ENCODE results near the gene HUNK.

The HUNK gene

DNA sequence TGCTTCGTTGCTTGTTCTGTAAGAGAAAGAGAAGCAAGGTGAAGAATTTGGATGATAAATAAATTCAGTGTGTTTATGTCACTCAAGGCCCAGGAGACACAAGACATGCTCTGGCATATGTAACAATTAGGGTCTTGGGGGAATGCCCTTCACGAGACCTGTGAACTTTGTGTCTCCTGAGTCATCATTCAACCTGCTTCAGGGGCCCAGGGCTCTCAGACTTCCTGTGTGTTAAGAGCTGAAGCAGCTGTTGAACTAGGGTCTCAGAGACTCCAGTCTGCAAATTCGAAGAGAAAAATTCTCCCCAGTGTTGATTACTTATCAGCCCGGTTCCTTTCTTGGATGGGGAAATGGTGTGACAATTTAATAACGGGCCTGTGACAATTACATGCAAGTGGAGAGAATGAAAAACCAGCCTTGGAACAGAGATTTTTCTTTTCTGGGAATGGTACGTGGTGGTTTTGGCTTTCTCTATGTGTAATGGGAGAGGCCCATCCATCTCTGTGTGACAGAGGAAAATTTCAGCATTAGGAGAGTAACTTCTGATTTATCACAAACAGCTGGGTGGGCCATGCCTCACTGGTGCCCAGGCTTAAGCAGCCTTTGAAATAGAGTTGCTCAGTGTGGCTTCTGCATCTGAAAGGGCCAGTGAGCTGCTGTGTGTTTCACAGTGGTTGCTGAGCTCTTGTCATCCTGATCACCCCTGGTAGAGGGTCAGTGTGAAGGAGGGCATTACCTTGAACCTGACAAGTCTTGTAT is 22.4 kb downstream of the HUNK start:
- in situ Hi-C loops (cut with MboI; ENCODE audit: low sequenced_read_pairs) = no loop called here

- in situ Hi-C loops (cut with MboI; ENCODE audit: low sequenced_read_pairs) = no loop called here
These were observed 23.2 kb downstream of the HUNK start for GRCh38 chr21:31896019-31896418.

DNA sequence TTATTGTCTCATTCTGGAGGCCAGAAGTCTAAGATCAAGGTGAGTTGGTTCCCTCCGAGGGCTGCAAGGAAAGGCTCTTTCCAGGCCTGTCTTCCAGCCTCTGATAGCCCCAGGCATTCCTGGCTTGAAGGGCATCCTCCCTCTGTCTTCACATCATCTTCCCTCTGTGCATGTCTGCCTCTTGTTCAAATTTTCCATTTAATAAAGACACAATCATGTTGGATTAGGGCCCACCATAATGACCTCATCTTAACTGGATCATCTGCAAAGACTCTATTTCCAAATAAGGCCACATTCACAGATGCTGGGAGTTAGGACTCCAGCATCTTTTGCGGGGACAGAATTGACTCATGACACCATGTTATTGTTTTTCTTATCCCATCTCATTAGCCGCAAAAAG is 24.5 kb downstream of the HUNK start:
- in situ Hi-C loops (cut with MboI; ENCODE audit: low sequenced_read_pairs) = no loop called here

- in situ Hi-C loops (cut with MboI; ENCODE audit: low sequenced_read_pairs) = no loop called here
These were observed 26.3 kb downstream of the HUNK start for GRCh38 chr21:31898933-31899630.

DNA sequence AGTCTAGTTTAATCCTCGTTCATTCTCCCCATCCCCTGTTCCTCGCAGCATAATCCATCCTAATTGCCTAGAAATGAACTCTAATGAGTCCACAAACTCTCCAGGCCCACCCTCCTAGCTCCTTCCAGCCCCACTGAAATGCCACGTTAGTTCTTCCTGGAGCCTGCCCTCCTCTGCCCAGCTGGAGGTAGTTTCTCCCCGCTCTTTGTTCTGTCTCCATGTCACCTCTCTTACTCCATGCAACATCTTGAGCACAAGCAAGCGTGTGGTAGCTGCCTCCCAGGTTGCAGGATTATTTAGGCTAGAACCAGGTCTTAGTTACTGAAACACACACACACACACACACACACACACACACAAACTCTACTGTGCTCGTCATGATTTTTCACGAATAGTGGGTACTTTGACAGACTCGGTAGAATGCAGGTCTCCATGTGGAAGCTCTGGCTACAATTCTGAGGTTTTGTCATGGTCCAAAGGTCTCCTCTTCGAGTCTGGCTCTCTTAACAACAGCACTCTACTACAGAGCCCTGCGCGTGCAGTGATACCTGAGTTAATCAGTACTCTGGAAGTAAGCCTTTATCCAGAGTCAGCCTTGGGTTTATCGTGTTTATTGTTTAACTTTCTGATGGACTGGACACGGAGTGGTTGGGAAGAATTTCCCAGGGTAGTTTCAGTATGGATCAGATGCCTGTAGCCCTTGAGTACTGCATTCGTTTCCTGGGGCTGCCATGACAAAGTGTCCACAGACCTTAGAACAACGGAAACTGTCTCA is 27.5 kb downstream of the HUNK start:
- in situ Hi-C loops (cut with MboI; ENCODE audit: low sequenced_read_pairs) = no loop called here

DNA sequence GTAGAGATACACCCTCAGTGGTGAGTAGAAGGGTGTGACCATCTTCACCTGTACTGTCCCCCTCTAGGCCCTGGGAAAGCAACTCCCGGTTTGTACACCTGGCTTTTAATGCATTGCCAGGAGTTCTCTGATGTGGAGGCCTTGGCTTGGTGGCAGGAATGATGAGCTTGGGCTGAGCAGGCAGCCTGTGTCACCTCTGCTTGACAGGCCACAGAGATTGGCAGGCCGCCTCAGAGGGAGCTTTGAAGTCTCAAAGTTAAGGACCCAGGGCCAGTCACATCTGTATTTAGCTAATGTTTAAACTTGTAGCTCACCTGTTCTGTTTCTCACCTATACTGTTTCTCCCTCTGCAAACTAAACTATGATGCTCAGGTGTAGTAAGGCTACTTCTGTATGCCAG is 28.5 kb downstream of the HUNK start:
- in situ Hi-C loops (cut with MboI; ENCODE audit: low sequenced_read_pairs) = no loop called here

GRCh38 chr21:31902438-31902837 is 29.6 kb downstream of the HUNK start:
- in situ Hi-C loops (cut with MboI; ENCODE audit: low sequenced_read_pairs) = no loop called here

- in situ Hi-C loops (cut with MboI; ENCODE audit: low sequenced_read_pairs) = no loop called here
These were observed 31.1 kb downstream of the HUNK start for GRCh38 chr21:31903896-31904295.

DNA sequence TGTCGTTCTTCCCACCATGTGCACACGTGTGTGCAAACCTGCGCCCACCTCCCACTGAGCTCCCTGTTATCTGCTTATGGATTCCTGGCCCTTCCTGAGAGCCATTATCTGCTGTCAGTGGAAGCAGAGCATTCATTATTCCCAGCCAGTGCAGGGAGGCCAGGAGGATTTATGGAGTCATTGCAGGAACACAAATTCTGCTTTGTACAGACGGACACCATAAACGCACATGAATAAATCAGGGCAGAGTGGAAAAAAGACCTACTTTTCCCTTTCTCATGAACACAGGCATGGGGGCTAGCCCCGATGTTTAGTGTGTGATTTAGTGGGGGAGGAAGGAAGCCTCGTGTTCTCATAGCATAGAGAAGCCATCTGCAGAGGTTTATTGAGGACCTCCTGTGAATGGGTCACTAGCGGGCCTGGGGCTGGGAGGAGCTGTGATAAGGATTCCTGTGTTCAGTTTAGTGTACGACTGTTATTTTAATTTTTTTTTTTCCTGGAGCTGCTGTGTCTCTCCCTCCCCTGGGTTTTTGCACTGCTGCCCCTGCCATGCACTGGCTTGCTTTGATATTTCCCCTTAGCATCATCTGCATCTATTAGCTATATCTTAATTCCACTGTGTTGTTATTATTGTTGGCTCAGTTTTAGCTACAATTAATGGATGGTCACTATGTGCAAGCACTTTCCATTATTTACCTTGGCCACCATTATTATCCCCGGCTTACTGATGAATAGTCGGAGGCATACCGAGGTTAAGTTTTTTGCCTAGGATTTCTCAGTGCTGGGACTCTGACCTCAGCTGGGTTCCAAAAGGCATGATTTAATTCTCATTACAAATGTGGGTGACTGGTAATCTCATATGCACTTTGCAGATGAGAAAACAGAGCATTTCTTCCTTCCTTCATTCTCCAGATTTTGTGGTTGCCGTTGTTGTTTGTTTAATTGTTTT is 33.0 kb downstream of the HUNK start:
- in situ Hi-C loops (cut with MboI; ENCODE audit: low sequenced_read_pairs) = no loop called here

GRCh38 chr21:31908106-31909031 is 35.5 kb downstream of the HUNK start:
- in situ Hi-C loops (cut with MboI; ENCODE audit: low sequenced_read_pairs) = no loop called here

DNA sequence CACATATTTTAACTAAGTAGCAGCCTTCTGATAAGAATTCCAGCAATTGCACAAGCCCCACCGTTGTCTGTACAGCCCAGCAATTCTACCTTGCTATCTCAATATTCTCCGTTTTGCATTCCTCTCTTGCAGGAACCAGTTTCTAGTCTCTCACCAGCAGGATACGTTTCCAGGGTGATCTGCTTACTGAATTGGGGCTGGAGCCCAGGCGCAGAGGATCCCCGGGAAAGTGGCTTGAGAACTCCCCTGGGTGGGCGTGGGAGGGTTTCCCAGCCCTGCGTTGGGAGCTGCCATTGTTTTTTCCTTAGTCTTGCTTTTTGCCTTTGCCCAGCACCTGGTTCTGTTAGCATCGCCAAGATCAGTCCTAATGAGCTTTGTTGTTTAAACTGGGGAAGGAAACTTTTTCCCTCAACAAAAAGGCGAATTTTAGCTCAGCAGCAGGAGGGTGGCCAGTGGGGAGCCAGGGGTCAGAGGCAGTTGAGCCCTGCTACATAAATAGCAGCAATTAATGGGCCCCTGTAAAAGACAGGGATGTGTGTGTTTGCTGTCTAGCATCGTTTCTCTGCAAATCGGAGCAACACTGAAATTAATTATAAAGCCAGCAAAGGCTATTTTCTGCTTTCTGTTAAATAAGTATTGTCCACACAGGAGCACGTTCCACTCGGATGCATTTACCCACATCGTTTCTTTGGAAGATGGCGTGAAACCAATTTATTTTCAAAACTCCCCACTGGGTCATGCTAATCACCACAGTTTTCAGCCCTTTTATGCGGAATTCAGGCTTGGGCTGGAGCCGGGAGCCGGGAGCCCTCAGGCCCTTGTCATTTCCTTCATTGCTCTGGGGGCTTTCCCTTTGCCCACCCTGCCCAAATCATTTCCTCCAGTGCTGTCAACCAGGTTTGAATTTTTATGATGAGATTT is 36.6 kb downstream of the HUNK start:
- in situ Hi-C loops (cut with MboI; ENCODE audit: low sequenced_read_pairs) = no loop called here

DNA sequence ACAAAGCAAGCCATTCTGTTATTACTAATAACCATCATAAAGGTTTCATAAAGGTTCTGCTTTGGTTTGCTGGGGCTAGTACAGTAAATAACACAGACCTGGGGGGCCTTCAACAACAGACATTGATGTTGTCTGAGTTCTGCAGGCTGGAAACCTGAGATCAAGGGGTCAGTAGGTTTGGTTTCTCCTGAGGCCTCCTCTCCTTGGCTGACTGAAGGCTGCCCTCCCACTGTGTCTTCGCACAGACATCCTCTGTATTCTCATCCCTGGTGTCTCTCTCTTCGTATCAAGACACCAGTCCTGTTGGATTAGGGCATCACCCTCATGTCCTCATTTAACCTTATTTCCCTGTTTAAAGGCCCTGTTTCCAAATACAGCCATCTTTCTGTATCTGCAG is 37.3 kb downstream of the HUNK start:
- in situ Hi-C loops (cut with MboI; ENCODE audit: low sequenced_read_pairs) = no loop called here

- in situ Hi-C loops (cut with MboI; ENCODE audit: low sequenced_read_pairs) = no loop called here
These were observed 38.5 kb downstream of the HUNK start for GRCh38 chr21:31911138-31911907.

GRCh38 chr21:31912501-31912900 is 39.7 kb downstream of the HUNK start:
- in situ Hi-C loops (cut with MboI; ENCODE audit: low sequenced_read_pairs) = no loop called here

- in situ Hi-C loops (cut with MboI; ENCODE audit: low sequenced_read_pairs) = no loop called here
These were observed 40.4 kb downstream of the HUNK start for GRCh38 chr21:31913182-31913608.

GRCh38 chr21:31914472-31914871 is 41.7 kb downstream of the HUNK start:
- in situ Hi-C loops (cut with MboI; ENCODE audit: low sequenced_read_pairs) = no loop called here

- in situ Hi-C loops (cut with MboI; ENCODE audit: low sequenced_read_pairs) = no loop called here
These were observed 42.7 kb downstream of the HUNK start for GRCh38 chr21:31915566-31915965.

GRCh38 chr21:31917108-31917507 is 44.3 kb downstream of the HUNK start:
- in situ Hi-C loops (cut with MboI; ENCODE audit: low sequenced_read_pairs) = no loop called here
